ENCODE results near the gene TRIM68.

Gene TRIM68, protein sequence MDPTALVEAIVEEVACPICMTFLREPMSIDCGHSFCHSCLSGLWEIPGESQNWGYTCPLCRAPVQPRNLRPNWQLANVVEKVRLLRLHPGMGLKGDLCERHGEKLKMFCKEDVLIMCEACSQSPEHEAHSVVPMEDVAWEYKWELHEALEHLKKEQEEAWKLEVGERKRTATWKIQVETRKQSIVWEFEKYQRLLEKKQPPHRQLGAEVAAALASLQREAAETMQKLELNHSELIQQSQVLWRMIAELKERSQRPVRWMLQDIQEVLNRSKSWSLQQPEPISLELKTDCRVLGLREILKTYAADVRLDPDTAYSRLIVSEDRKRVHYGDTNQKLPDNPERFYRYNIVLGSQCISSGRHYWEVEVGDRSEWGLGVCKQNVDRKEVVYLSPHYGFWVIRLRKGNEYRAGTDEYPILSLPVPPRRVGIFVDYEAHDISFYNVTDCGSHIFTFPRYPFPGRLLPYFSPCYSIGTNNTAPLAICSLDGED

DNA sequence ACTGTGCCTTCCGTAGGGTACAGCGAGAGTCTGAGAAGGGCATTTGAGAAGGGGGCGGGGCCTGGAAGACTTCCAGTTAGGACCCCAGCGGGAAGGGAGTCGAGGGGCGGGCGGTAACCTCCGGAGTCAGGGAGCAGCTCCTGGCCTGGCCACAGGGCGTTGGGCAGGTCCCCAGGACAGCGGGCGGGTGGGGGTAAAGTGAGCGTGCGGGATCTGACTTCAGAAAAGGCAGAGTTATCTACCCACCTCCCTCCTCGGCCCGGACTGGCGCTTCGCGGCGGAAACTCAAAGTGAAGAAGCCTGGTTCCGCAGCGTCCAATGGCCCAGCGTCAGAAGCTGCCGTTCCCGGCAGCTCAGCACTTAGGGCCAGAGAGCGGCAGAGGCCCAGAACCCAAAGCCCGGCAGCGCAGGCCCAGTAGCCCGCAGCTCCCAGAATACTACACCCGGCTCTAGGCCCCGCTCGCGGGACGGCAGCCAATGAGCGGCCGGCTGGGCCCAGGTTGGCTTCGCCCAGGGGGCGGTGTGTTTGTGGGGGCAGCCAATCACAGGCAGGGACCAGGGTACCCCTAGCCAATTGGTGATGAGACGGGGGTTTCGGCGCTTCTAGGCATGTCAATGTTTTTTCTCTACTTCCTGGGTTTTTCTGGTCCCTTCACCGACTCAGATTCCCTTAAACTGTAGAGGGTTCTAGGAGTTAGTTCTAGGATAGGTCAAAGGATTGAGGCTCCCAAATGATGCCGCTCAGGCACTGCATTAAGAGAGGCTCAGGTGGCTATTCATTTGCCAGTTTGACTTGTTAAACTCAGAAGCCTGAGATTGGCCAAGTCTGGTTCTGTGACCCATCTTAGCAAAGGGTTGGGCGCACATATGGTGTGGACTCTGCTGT, at the start of gene TRIM68:
TRIM68 (minus strand) TSS at position 451 of the 886 bp plus-strand sequence. CDS start 2,727 bp downstream, outside the sequence.
- peak; percentile 93 for DNase-seq

DNA sequence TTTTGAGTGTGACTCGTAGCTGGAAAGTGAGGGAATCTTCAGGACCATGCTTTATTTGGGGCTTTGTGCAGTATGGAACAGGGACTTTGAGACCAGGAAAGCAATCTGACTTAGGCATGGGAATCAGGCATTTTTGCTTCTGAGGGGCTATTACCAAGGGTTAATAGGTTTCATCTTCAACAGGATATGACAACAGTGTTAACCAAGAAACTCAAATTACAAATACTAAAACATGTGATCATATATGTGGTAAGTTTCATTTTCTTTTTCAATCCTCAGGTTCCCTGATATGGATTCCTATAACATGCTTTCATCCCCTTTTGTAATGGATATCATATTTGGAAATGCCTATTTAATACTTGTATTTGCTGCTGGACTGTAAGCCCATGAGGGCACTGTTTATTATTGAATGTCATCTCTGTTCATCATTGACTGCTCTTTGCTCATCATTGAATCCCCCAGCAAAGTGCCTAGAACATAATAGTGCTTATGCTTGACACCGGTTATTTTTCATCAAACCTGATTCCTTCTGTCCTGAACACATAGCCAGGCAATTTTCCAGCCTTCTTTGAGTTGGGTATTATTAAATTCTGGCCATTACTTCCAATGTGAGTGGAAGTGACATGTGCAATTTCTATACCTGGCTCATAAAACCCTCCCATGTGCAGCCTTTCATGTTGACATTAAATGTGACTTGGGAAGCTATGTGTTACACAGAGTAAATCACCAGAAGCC, 46.8 kb upstream of the TRIM68 start:
- no peak for DNase-seq

DNA sequence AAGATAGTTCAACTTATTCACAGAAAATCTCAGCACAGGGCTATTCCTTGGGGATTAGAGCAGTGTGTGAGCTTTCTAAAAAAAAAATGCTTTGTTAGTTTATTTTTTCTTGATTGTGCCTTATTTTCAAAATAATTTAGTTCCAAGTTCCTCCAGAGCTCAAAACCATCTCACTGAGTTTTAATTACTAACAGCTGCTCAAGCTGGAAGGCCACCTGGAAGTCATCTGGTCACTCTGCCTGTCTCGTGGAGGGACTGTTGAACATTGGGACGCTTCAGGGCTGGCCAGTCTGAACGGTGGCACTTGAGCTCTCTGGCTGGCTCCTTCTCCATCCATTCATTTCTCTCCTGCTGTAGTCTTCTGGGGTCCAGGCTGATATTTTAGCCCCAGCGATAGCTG, 39.7 kb upstream of the TRIM68 start:
- DNase-seq = no peak

DNA sequence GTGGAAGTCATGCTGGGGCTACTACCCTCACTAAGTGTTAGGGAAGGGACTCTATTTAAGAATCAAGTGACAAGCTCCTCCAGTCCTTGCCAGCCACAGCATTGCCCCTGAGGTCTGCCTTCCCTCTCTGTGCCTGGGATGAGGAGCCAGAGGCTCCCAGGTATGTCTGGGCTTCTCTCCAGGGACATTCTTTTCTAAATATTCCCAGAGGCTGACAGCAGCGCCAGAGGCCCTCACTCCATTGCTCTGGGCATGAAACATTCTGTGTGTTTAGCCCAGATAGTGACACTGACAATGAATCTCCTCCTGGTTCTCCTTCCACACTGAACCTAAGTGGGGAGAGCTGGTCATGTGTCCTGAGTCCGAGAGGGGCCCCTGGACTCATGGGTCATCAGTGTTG, 37.9 kb upstream of the TRIM68 start:
- no peak for DNase-seq

DNA sequence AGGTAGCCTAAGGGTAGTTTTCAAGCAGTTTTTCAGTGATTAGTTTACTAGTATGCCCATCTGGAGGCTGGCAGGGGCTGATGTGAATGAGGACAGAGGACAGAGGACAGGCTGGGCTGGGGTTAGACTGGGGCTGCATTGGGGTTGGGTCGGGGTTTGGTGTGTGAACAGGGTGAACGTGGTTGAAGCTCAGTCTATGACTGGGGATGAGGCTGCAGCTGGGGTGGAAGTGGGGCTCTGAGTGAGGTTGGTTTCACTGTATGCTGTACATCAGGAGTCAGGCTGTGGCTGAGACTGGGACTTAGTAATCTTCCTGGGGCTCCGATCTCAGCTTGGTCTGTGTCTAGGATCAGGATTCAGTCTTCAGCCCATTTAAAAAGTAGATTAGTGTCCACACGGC, 36.2 kb upstream of the TRIM68 start:
- DNase-seq = no peak

DNA sequence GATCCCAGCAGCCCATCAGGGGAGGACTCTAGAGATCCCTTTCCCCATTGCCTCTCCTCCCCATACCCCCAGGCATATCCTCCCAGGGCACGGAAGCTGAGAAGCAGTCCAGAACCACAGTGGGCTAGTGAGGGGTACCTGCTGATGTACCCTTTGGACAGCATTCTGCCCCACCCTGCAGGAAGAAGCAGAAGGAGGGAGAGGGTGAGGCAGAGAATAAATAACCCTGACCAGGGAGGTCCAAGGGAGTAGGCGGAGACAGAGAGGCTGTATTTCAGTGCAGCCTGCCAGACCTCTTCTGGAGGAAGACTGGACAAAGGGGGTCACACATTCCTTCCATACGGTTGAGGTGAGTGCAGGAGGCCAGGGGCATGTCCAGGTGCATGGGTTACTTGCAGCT, 35.7 kb upstream of the TRIM68 start, which contains the start of gene OR51E1:
OR51E1 (plus strand) TSS at position 301 of the 400 bp plus-strand sequence. CDS start 8,545 bp downstream, outside the sequence.
- no peak for DNase-seq

DNA sequence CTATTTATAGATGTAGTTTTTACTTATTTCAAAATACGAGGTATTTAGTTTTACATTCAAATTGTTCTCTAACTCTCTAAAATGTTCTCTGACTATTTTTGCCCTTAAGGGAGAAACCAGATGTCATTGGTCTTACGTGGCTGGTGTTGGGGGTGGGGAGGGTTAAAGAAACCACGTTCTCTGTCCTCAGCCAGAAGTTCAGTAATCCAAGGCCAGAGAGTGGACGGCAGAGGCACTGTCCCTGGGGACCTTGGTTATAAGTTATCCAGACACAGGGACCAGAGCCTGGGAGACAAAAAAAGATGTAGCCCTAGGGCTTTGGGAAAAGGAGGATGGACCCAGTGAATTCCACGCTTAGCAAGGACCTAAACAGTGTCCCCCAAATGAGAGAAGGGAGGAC, 35.0 kb upstream of the TRIM68 start:
- DNase-seq = no peak

DNA sequence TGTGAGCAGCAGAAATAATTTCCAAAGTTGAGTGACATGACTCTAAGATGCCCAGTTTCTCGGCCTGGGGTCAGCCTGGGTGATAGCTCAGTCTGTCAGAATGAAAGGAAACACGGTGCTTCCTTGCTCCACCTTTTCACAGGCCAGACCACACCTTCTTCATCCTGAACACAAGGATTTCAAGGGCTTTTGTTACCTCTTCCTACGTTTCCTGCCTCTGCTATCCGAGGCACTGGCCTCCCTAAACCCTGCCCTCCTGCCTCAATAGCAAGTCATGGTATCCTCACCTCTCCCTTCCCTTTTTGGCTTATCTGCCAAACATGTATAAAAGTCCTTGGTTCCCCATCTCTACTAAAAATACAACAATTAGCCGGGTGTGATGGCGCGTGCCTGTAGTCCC, 34.0 kb upstream of the TRIM68 start:
- no peak for DNase-seq

DNA sequence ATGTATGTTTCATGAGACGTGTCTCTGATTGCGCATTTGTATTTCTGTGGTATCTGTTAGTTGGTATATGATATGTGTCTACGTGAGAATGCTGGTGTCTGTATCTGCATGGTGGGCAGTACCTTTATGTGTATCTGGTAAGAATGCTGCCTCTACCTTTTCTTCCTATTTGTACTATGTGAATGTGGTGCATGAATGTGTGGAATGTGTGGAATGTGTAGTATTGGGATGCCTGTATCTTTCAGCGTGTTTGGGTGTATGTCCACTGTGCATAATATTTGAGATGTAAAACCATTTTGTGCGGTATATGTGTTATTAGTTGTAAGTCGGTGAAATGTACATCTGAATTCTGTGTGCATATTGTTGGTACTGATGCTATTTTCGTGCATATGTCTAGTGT, 33.5 kb upstream of the TRIM68 start:
- no peak for DNase-seq

DNA sequence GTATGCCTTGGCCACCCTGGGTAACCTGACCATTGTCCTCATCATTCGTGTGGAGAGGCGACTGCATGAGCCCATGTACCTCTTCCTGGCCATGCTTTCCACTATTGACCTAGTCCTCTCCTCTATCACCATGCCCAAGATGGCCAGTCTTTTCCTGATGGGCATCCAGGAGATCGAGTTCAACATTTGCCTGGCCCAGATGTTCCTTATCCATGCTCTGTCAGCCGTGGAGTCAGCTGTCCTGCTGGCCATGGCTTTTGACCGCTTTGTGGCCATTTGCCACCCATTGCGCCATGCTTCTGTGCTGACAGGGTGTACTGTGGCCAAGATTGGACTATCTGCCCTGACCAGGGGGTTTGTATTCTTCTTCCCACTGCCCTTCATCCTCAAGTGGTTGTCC, 31.9 kb upstream of the TRIM68 start:
- DNase-seq = no peak

DNA sequence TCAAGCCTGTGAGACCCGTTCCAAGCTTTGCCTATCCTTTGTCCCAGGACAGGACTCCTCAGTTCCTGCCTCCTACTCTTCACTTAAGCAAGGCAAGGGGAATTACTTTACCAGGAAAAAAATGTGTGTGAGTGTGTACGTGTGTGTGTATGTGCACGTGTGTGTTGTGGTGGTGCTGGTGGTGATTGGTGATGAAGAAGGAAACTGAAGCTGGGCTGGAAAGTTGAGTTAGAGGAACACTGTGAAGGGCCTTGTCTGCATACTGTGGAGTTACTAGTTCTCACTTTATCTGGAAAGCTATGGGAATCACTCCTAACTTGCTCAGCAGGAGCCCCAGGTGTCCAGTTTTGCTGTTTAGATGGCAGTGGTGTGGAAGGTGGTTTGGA, 29.6 kb upstream of the TRIM68 start:
- DNase-seq = no peak

DNA sequence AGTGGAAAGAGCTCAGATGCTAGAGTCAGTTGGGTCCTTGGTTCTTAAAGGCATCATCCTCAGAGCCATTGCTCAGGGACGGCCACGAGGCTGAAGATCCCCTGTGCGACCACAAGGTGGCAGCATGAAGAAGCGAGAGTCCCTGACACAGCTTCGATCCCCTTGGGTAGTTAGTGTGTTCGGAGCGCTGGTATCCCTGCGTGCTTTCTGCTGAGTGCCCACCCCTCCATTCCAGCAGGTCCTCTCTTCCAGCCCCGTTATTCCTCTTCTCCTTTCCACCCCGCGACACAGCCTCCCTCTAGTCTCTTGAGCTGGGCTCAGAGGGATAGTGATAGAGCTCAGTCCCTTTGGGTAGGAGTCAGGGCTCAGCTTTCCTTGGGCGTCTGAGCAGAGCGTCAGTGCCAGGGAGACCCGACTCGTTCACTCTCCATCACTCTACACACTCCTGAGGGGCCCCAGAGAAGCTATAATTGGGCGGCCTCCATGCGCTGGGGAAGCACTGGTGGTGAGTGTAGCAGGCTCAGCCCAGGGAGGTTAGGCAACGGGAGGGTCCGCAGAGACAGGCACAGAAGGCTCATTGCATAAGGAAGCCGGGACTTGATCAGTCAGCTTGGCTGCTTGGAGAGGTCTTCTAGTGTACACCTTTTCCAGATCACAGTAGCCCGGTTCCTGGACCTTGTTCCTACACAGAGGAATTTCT, 29.1 kb upstream of the TRIM68 start, which contains the start of gene OR51D1:
OR51D1 (plus strand) TSS at position 516 of the 700 bp plus-strand sequence. CDS start 2,314 bp downstream, outside the sequence.
- DNase-seq = peak; percentile 80

DNA sequence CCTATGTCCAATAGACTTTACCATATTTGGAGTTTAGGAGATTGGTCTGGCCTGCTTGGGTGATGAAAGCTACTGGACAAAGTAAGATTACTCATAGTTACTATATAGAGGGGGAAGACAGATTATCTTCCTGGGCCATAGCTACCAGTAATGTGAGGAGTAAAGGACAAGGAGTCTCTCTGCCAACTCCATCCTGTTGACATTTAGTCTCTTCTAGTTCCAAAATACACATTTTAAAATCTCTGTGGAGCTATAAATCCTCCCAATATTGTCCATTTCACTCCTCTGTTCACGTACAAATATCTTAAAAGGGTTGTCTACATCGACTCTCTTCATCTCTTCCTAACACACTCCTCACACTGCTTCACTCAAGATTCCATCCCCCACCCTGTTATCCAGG, 28.1 kb upstream of the TRIM68 start:
- DNase-seq = no peak

DNA sequence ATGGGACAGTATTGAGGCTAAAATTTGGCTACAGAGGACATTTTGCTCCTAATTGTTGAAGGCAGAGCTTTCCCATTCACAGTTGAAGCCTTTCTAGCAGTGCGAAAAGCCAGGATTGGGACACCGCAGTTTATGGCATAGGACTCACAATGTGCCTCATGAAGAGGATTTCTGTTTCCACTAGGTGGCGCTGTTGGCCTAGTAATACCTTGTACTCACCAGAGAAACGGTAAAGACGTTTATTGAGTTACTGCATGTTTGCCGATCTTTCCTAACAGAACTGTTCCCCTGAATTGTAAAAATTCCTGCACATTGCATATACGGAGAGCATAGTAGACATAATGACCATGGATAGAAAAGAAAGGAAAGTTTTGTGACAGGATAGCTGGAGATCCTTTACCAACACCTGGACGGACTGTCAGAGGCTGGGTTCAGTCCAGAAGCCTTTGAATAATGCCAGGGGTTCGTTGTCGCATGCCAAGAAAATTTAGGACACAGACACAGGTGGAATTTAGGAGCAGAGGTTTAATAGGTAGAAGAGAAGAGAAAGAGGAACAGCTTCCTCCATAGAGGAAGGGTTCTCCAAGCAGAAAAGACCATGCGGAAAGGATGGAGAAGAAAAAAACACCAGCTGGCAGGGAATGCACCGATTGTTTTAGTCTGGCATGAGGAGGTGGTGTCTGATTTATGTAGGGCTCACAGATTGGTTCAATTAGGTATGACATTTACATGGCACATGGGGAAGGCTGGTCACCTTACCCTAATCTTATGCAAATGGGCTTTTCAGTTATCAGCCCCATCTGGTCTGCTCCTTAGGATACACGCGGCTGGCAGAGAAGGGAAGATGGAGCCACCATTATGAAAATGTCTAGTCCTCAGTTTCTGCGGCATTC, 18.4 kb upstream of the TRIM68 start:
- DNase-seq = peak; percentile 75

DNA sequence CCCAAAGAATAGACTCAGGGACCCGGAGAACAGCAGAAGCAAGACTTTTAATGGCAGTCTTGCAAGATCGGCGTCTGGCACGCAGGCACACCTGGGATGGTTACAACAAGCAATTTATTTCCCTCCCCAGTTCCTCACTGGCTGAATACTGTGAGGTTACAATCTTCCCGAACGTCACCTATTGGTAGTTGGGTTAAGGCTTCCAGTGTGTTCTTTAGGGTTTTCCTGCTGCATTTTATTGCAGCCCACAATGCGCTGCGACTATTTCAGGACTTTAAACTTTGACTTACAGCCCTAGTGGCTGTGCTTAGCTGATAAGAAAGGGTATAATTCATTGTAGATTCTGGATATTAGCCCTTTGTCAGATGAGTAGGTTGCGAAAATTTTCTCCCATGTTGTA, 11.5 kb upstream of the TRIM68 start:
- DNase-seq = no peak

DNA sequence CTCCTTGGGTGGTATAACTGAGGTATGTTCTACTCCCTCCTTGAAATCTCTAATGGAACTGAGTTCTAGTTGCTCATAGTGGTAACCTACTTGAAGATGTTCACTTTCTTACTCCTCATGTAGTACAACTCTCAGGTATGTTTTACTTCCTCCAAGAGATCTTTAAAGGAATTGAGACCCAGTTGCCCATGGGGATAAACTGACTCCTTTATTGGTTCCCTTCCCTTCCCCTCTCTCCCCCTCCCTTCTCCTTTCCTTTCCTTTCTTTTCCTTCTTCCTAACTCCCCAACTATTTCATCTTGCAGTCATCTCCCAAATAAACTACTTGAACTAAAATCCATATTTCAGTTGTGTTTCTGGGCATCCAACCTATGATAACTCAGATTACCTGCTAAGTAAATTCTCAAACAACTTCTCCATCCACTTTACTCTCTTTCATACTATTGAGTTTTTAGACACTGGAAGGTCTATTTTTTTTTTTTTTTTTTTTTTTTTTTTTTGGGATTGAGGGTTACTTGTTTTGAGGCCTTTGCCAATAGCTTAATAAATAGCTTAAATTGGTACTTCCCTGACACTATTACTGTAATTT, 7.9 kb upstream of the TRIM68 start:
- DNase-seq = no peak

DNA sequence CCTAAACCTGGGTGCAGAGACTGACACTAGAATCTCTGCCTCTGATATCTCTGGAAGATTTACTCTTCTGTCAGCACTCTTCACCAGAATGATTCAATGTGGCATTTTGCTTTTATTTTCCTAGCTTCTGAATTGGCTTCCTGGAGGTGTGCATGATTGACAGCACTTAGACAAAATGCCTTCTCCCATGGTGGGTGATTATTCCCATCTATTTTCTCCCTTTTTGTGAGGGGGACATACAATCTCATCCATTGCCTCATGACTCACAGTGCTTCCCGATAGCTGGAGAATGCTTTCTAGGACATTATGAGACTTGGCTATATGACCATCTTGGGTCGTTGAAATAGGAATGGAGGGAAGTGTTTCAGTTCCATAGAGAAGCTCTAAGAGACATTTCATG, 4.0 kb upstream of the TRIM68 start:
- no peak for DNase-seq

DNA sequence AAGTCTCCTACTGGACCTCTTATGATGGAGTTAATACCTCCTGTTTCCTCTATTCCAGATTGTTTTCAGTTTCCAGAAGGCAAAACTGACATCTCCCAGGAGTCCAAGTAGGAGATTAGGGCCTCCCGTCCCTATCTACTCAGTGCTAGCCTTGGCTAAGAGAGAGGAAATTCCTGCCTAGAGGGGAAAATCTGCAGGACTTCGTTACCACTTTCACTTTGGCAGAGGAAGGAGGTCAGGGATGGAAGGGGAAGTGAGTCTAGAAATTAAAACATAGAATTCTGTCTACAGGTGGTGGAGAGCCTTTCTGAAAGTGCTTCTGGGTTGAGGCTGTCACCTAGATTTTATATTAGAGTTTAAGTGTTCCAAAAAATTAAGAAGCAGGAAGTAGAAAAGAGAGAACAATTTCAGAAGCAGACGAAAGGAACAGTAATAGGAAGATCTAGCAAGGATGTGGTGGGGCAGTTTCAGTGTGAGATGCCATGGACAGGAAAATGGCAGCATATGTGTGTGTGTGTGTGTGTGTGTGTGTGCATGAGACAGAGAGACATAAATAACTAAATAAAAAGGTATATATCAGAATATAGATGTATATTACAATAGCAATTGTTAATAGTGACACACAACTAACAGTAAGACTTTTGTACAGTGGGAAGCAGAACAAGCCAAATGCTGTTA, 2.4 kb upstream of the TRIM68 start:
- no peak for DNase-seq

DNA sequence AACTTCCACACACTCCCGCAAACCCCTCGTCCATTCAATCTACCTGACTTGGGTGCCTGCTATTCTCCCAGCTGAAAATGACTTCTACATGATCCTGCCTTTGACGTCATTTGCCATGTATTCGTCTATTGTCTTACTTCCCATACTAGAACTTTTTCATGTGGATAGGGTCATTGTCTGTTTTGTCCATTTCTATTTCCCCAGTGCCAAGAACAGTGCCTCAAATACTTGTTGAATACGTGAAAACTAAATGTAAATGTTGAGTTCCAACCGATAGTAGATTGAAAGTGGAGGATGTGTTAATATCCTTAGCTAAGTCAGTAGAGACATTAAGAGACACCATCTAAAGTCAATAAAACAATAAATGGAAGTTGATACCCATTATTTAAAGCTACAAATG, 935 bp downstream of the TRIM68 start:
- no peak for DNase-seq

Data from DMS153 (cell line).